NCI-H1417 treated with DMSO at 0.1 percent for 48 hours (cell line): Measurements from ENCODE around the gene PC.
A peak's percentile ranks its signal among the peaks of the same experiment; 100 is the strongest.

Source experiments
- DNase-seq: peaks from one replicate; lab custom pipeline; 2025; lab: John Stamatoyannopoulos, UW

PC gene

GRCh38 chr11:66853242-66854229 is 104.6 kb downstream of the PC start:
- no peak for DNase-seq

DNA sequence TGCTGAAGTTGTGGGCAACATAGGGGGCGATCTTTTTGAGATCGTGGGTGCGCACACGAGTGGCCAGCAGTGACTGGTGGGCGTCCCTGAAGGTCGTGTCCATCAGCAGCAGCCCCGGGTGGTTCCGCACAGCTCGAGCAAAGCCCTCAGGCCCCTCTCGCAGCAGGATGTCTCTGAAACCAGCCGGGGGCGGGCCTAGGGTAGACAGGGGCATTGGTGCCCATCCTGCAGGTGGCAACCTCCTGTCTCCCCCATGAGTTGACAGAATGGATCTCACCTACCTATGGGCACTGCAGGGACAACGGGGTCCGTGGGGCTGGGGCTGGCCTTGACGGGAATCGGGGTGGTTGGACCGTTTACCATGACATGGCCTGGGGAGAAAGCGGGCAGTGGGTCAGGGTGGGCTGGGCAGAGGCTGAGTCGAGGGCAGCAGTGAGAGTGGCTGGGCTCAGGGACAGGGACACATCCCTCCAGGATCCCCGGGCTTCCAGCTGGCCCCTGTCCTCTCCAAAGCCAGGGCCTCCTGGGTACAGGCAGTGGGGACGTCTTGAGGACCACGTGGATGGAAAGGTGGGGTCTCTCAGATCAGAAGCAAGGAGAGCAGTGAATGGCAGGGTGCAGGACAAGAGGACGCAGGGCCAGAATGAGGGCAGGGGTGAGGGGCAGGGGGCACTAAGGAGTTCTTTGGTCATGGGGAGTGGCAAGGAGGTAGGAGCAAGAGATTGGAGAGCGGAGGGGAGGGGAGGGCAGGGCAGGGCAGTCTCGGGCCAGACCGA is 105.5 kb downstream of the PC start:
- DNase-seq, result no peak

DNA sequence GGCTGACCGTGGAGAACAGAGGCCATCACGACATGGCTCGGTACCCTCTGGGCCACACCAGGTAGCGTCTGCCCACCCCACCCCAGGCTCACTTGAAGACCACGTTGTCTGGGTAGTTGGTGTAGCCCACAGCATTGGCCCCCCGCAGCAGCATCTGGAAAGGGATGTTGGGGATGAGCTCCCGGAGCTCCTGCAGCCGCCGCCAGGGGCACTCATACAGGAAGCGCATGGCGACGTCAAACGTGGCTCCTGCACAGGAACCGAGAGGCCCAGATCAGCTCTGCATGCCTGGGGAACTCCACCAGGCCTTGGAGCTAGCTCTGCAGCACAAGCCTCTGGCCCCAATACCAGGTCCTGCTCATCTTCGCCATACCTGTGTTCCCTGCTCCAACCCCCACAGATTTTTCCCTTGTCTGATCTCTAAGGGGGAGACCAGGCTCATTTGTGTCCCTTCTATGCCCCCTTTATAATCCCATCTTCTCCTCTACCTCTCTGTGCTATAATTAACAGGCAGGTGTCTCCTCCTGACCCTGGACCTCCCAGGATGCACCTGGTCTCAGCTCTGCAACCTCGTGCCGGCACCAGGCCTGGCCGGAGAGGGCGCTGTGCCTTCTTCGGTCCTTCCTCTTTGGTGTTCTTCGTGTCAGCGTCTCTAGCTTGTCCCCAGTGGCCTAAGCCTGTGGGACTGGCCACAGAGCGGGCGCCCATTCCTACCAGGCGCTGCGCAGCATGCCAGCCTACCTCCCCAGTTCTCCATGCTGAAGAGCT is 106.3 kb downstream of the PC start:
- no peak for DNase-seq

GRCh38 chr11:66851239-66851596 is 107.0 kb downstream of the PC start:
- no peak for DNase-seq

- no peak for DNase-seq
Measured at GRCh38 chr11:66850588-66851238, 107.5 kb downstream of the PC start.

GRCh38 chr11:66850235-66850587 is 108.0 kb downstream of the PC start:
- no peak for DNase-seq

DNA sequence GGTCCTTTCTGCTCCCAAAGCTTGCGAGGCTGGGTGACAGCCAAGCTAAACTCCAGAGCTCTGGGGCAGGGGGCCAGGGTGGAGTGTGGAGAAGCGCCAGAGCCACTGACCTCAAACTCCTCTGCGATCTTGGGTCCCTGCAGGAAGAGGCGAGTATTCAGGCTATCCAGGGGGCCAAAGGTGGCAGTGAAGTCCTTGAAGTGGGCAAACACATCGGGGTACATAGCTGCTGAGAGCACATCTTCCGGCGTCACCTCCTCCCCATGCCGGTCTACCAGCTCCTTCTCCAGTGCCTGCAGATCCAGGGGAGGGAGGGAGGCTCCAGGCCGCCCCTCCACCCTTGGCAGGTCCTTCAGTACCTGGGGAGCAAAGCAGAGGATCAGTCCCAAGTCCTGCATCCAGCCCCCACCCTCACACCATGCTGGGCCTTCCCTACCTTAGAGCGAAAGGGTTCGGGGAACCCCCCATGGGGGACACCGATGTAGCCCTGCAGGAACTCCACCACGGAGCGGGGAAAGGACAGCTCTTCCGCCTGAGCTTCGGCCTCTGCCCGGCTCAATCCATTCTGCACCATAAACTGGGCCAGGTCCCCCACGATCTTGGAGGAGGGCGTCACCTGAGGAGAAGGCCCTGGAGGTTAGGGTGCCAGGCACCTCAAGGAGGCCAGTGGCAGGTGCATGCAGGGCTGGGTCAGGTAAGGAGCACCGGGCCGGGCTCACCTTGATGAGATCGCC is 108.5 kb downstream of the PC start:
- DNase-seq, result no peak

GRCh38 chr11:66848671-66849500 is 109.3 kb downstream of the PC start:
- no peak for DNase-seq

- no peak for DNase-seq
Measured at GRCh38 chr11:66847461-66848232, 110.5 kb downstream of the PC start.

DNA sequence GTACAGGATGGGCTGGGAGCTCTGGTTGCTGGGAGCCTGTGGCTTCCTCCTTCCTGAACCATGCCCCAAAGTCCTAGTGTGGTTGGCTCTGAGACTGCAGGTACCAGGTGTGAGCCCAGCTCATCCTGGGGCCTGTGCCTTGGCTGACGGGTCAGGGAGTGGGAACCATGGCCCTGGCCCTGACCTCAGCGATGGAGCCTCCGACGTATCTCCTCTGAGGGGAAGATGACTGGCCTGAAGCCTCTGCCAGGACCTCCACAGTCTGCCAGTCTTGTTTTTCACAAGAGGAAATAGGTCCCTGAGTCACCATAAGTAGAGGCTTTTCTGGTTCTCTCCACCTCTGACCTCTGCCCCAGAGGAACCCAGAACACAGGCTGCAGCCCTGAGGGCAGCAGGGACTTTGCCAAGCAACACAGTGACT is 111.5 kb downstream of the PC start:
- no peak for DNase-seq

- no peak for DNase-seq
Measured at GRCh38 chr11:66845876-66846212, 112.3 kb downstream of the PC start.

DNA sequence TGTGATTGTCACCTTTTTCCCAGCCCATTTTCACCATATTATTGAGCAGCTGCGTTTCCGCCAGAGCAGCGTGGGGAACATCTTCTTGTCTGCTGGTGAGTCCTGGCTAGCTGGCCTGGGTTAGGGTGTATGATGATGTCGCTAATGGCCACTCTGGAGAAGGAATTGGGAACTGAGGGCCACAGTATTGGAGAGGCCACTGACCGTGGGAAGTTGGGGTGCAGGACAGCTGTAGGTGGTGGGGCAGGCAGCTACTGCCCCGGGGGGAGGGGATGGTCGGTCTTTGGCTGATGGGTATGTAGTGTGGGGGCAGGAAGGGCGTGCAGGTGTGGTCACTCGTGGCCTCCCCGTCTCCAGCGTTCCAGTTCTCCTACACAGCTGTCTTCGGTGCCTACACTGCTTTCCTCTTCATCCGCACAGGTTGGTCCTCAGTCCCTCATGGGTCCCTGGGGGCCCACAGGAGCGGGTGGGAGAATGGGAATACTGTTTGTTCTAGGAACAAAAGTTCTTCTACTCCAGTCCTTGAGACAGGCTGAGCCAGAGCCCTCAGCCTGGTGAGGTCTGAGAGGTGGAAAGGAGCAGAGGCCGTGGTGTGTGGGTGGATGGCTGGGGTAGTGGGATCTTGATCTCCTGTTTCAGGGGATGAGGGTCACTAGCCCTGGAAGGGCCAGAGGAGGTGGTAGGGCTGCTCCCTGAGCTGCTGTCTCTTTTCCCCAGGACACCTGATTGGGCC is 112.9 kb downstream of the PC start:
- no peak for DNase-seq

DNA sequence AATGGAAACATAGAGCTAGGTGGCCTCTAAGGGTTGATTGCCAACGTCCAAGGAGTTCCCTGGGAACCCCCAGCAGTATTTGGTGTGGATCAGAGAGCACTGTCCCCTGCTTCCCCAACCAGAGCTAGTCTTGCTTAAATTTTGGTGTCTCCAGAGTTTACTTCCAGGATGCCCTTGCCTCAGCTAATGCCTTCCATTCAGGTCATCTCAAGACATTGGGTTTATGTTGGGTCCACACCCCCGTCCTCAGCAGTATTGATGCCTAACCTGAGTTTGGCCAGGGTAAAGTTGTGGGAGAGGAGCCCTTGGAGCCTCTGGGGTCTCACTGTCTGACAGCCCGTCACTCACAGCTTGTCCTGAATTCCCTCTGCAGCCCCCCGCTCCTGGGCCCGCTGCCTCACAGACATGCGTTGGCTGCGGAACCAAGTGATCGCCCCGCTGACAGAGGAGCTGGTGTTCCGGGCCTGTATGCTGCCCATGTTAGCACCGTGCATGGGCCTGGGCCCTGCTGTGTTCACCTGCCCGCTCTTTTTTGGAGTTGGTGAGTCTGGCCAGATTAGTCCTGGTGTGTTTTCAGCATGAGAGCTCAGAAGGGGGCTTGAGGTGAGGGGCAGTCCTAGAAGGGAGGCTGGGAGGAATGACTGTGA is 113.6 kb downstream of the PC start:
- no peak for DNase-seq

DNA sequence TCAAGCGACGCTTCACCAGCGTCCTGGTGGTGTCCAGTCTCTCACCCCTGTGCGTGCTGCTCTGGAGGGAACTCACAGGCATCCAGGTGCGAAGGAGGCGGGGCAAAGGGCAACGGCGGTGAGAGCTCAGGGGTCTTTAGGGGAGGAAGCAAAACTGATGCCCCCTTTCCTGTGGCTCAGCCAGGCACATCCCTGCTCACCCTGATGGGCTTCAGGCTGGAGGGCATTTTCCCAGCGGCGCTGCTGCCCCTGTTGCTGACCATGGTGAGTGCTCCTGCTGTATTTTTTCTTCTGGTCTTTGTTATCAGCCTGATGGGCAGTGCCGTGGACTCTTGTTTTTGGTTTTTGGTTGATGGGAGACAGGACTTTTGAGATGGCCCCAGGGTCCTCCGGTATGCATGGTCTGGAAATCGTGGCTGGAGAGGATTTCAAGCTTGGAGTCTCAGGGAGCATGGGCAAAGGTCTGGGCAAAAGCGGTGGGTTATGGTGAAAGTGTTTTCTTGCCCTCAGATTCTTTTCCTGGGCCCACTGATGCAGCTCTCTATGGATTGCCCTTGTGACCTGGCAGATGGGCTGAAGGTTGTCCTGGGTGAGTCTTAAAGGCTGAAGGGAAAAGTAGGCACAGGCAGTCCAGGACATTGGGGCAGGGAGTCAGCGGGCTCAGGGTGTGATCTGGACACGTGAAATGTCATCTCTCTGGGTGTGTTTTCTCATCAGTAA is 114.2 kb downstream of the PC start:
- DNase-seq, result no peak

DNA sequence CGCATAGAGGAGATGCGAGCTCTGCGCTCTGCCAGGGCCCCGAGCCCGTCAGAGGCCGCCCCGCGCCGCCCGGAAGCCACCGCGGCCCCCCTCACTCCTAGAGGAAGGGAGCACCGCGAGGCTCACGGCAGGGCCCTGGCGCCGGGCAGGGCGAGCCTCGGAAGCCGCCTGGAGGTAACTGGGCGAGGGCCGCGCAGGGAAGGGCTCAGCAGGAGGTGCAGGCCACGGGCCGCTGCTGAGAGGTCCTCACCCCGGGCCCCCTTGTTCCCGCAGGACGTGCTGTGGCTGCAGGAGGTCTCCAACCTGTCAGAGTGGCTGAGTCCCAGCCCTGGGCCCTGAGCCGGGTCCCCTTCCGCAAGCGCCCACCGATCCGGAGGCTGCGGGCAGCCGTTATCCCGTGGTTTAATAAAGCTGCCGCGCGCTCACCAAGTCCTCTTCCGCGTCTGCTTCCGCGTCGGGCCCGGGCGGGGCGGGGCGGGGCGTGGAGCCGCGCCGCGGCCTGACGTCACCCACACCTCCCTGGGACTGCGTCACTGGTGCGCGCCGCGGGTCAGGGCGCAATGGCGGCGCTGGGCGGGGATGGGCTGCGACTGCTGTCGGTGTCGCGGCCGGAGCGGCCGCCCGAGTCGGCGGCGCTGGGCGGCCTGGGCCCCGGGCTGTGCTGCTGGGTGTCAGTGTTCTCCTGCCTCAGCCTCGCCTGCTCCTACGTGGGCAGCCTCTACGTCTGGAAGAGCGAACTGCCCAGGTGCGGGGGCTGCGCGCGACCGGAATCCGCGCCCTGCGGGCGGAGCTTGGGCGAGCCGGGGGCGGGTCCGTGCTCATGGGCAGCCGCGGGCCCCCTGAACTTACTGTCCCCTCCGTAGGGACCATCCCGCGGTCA is 115.0 kb downstream of the PC start, which contains the start of gene RCE1:
Gene RCE1, plus strand, starts transcription at position 546 of the 880 bp plus-strand sequence. Its CDS starts 15 bp downstream, at position 561.
- peak; percentile 51 for DNase-seq

DNA sequence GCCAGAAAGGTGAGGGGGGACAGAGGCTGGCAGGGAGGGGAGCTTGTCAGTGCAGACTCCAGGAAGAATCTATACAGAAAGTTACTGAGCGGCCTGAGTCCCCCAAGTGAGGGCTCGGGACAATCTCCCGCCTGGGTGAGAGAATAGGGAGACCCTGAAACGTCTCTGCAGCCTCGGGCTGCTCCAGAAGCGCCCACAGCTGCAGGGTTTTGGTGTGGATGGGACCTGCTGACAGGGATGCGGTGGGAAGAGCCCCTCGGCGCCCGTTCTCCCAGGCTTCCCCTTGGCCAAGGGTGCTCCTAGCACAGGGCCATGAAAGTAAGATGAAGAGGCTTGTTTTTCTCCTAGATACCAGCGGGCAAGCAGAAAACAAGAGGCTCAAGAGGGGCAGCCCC is 115.7 kb downstream of the PC start:
- no peak for DNase-seq

- no peak for DNase-seq
Measured at GRCh38 chr11:66841861-66842260, 116.3 kb downstream of the PC start.
